ENCODE data around the gene SMIM13. TPM values are rescaled to one million over a fixed set of nuclear protein-coding genes. Genes with fewer than 3 reads are reported as not detected.
"Not testable (repeated sequence)": the region's sequence is repeated elsewhere in the genome, so short reads cannot be mapped to it uniquely, and the experiment has no call there.

The SMIM13 gene
- total RNA-seq, 2 experiments from 2014 or later: 7.2 to 9.5 TPM

DNA sequence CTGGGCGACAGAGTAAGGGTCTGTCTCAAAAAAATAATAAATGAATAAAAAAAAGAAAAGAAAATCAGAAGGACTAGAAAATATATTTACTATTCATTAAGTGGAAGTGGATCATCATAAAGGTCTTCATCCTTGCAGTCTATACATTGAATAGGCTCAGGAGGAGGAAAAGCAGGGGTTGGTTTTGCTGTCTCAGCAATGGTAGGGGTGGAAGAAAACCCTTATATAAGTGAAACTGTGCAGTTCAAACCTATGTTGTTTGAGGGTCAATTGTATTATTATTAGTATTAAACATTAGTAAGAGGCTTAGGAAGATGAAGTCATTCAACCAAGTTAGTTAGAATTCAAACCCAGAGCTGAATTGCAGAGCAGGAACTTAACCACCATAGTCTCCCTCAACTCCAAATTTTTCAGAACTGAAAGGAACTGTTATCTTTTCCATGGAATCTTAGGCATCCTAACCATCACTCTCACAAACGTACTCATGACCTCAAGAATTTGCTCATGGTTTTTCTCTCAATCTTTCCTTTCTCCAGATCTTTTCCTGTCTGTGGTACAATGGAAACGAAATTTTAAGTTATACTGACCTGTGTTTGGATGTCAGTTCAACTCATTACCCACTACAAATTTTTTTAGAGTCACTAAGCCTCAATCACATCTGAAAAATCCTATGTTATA lies 7.7 kb upstream of the SMIM13 start:
- Mint-ChIP-seq H3K4me1 (ENCODE audit: low read depth) (no peaks in the 10 kb centered on the region), H3K27ac (no peak overlapping the region), H3K36me3 (no peaks in the 10 kb centered on the region), H3K9me3 (no peaks in the 10 kb centered on the region), H3K27me3 (peaks cover 7% of the 10 kb centered on the region), H3K4me3 (no peak overlapping the region)
- POLR2A ChIA-PET: no interaction called here
- DNase-seq: no peak
- CTCF ChIA-PET: interaction anchor here (0.5 to 0.6 kb wide), 2 partner anchors 10 to 13 kb away, joined by 3 read pairs; no protein-coding TSS in a partner anchor
- intact Hi-C loops (cut with micrococcal nuclease): no loop called here

DNA sequence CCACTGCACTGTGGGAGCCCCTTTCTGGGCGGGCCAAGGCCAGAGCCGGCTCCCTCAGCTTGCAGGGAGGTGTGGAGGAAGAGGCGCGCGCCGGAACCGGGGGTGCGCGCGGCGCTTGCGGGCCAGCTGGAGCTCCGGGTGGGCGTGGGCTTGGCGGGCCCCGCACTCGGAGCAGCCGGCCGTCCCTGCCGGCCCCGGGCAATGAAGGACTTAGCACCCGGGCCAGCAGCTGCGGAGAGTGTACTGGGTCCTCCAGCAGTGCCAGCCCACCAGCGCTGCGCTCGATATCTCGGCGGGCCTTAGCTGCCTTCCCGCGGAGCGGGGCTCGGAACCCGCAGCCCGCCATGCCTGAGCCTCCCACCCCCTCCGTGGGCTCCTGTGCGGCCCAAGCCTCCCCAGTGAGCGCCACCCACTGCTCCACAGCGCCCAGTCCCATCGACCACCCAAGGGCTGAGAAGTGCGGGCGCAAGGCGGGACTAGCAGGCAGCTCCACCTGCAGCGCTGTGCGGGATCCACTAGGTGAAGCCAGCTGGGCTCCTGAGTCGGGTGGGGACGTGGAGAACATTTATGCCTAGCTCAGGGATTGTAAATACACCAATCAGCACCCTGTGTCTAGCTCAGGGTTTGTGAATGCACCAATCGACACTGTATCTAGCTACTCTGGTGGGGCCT lies 6.4 kb upstream of the SMIM13 start:
- H3K9me3 Mint-ChIP-seq; H3K4me1 Mint-ChIP-seq (ENCODE audit: low read depth); intact Hi-C loops (cut with micrococcal nuclease); H3K27me3 Mint-ChIP-seq; POLR2A ChIA-PET; H3K4me3 Mint-ChIP-seq; H3K36me3 Mint-ChIP-seq; H3K27ac Mint-ChIP-seq; DNase-seq: not testable (repeated sequence)
- CTCF ChIA-PET: interaction anchor here (1.7 kb wide), 1 partner anchor 17 kb away, joined by 6 read pairs; no protein-coding TSS in a partner anchor

- peaks cover 7% of the 10 kb centered on the region for H3K4me1 Mint-ChIP-seq (ENCODE audit: low read depth)
- intact Hi-C loops (cut with micrococcal nuclease): loop anchor here (5.0 kb wide), 5 partner anchors 188 to 562 kb away; partner anchors contain the start of gene TMEM14B
- CTCF ChIA-PET: no interaction called here
- no peak overlapping the region for H3K4me3 Mint-ChIP-seq
- no peak for DNase-seq
- H3K27me3 Mint-ChIP-seq: peaks cover 2% of the 10 kb centered on the region
- peaks cover 2% of the 10 kb centered on the region for H3K36me3 Mint-ChIP-seq
- H3K9me3 Mint-ChIP-seq: no peaks in the 10 kb centered on the region
- no peak overlapping the region for H3K27ac Mint-ChIP-seq
- POLR2A ChIA-PET: no interaction called here
These were observed 3.9 kb upstream of the SMIM13 start for GRCh38 chr6:11089695-11090094.

DNA sequence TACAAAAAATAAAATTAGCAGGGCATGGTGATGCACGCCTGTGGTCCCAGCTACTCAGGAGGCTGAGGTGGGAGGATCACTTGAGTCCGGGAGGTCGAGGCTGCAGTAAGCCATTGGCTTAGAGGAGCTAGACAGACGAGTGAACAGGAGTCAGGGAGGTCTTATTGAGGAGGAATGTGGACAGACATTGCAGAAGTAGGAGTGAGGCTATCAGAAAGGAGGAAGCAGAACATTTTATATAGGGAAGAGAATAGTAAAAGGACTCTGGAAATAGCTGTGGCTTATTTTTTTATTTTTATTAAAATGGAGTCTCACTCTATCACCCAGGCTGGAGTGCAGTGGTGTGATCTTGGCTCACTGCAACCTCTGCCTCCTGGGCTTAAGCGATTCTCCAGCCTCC lies 2.5 kb upstream of the SMIM13 start:
- H3K27ac Mint-ChIP-seq, H3K4me3 Mint-ChIP-seq, H3K36me3 Mint-ChIP-seq, H3K27me3 Mint-ChIP-seq, POLR2A ChIA-PET, DNase-seq, H3K9me3 Mint-ChIP-seq: not testable (repeated sequence)
- intact Hi-C loops (cut with micrococcal nuclease): loop anchor here (5.0 kb wide), 5 partner anchors 186 to 564 kb away; partner anchors contain the start of gene TMEM14B
- CTCF ChIA-PET: interaction anchor here (1.2 to 2.6 kb wide), 3 partner anchors 8 to 405 kb away, joined by 3 to 9 read pairs (median 4); no protein-coding TSS in a partner anchor
- H3K4me1 Mint-ChIP-seq (ENCODE audit: low read depth): peaks cover 20% of the 10 kb centered on the region

DNA sequence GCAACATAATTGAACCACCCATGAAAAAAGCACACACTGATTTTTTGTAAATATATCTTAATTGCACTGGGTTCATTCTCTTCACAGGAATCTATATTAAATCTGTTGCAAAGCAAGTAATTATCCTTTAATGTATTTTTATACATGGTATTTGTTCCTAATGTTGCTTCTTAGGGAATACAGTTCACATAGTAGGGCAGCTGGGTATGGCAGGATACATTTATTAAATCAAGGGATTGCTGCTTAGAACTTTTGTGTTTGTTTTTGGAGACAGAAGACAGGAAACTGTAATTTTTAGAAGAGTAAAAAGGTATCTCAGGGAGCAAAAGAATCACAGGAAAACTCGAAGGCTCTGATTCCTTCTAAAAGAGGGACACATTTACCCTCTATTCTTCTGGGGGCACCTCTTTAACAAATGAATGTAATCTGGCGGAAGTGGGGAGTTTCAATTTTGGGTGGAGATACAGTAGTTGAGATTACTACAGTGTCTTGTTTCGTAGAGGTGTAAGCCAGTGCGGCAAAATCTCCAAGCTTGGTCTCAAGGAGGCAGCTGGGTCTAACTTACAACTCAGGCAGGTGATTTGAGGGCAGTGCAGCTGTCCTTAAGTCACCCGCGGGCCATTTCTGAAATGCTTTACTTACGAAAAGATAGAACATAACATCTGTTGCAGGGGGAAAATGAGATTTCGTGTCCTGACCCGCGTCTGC lies 812 bp upstream of the SMIM13 start:
- DNase-seq: no peak
- peaks cover 5% of the 10 kb centered on the region for H3K36me3 Mint-ChIP-seq
- H3K27me3 Mint-ChIP-seq: no peaks in the 10 kb centered on the region
- ChIA-PET CTCF (interaction anchor here (0.6 to 2.6 kb wide), 8 partner anchors 24 to 404 kb away, joined by 3 to 9 read pairs (median 4); partner anchors contain the start of gene TMEM14B), POLR2A (interaction anchor here (0.7 to 1.1 kb wide), 3 partner anchors 185 to 370 kb away, joined by 3 read pairs; partner anchors contain the start of gene TMEM14C)
- intact Hi-C loops (cut with micrococcal nuclease): loop anchor here (1.0 to 5.0 kb wide), 13 partner anchors 23 to 566 kb away; partner anchors contain the start of genes C6orf52, MAK, NEDD9 and PAK1IP1
- H3K4me1 Mint-ChIP-seq (ENCODE audit: low read depth): peaks cover 24% of the 10 kb centered on the region
- peak overlapping the region; percentile 96 for H3K4me3 Mint-ChIP-seq
- no peaks in the 10 kb centered on the region for H3K9me3 Mint-ChIP-seq
- peak overlapping the region; percentile 96 for H3K27ac Mint-ChIP-seq

DNA sequence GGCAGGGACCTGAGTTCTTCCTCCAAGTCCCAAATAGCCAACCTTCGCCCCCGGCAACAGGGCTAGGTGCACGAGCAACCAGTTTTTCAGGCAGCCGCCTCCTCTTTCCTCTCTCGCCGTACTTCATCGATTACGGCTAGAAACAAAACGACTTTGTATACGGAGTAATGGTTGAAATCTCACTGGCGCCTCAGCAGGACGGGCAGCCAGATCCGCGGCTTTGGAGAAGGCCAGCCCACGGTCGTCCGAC lies 333 bp upstream of the SMIM13 start:
- intact Hi-C loops (cut with micrococcal nuclease): loop anchor here (1.0 to 5.0 kb wide), 13 partner anchors 23 to 566 kb away; partner anchors contain the start of genes C6orf52, MAK, NEDD9 and PAK1IP1
- Mint-ChIP-seq H3K4me1 (ENCODE audit: low read depth) (peaks cover 27% of the 10 kb centered on the region), H3K27me3 (no peaks in the 10 kb centered on the region), H3K36me3 (peaks cover 5% of the 10 kb centered on the region), H3K9me3 (no peaks in the 10 kb centered on the region), H3K27ac (peak overlapping the region; percentile 96), H3K4me3 (peak overlapping the region; percentile 96)
- ChIA-PET POLR2A (interaction anchor here (0.7 to 1.1 kb wide), 3 partner anchors 184 to 371 kb away, joined by 3 read pairs; partner anchors contain the start of gene TMEM14C), CTCF (interaction anchor here (0.6 to 1.4 kb wide), 7 partner anchors 24 to 403 kb away, joined by 3 to 4 read pairs (median 4); partner anchors contain the start of gene TMEM14B)
- DNase-seq: no peak

DNA sequence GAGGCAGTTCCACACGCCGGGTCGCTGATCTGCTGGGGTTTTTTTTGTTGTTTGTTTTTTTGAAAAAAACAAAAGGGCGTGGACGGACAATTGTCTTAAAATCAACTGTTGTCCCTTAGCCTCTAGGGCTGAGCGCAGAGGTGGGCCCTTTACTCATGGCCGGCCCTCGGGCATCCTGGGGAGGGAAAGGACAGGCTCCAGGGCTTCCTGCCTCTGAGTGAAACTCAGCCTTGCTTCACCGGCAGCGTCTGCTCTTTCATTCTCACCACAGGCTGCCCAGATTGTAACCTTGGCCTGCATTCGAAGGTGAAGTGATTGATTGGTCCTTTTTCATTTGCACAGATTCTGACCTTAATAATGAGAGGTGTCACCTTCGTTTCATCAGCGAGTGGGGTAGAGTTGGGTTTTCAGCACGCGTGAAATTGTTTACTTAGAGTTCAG lies 797 bp downstream of the SMIM13 start:
- ChIA-PET CTCF (no interaction called here), POLR2A (no interaction called here)

GRCh38 chr6:11094941-11095340 lies 1.3 kb downstream of the SMIM13 start:
- H3K27ac Mint-ChIP-seq: peak overlapping the region; percentile 98
- peaks cover 13% of the 10 kb centered on the region for H3K36me3 Mint-ChIP-seq
- CTCF ChIA-PET: interaction anchor here (1.6 kb wide), 1 partner anchor 401 kb away, joined by 6 read pairs; no protein-coding TSS in a partner anchor
- no peaks in the 10 kb centered on the region for H3K9me3 Mint-ChIP-seq
- intact Hi-C loops (cut with micrococcal nuclease): loop anchor here (5.0 kb wide), 5 partner anchors 182 to 568 kb away; partner anchors contain the start of gene TMEM14B
- POLR2A ChIA-PET: no interaction called here
- H3K4me3 Mint-ChIP-seq: peak overlapping the region; percentile 97
- H3K27me3 Mint-ChIP-seq: no peaks in the 10 kb centered on the region
- no peak for DNase-seq
- peaks cover 27% of the 10 kb centered on the region for H3K4me1 Mint-ChIP-seq (ENCODE audit: low read depth)

More for the DNA sequence above, 797 bp downstream of the SMIM13 start:
- Mint-ChIP-seq H3K27ac (peak overlapping the region; percentile 98), H3K9me3 (no peaks in the 10 kb centered on the region), H3K4me1 (ENCODE audit: low read depth) (peaks cover 27% of the 10 kb centered on the region), H3K27me3 (no peaks in the 10 kb centered on the region), H3K4me3 (peak overlapping the region; percentile 97), H3K36me3 (peaks cover 8% of the 10 kb centered on the region)
- DNase-seq: peak; percentile 70
- intact Hi-C loops (cut with micrococcal nuclease): loop anchor here (5.0 kb wide), 5 partner anchors 183 to 567 kb away; partner anchors contain the start of gene TMEM14B

DNA sequence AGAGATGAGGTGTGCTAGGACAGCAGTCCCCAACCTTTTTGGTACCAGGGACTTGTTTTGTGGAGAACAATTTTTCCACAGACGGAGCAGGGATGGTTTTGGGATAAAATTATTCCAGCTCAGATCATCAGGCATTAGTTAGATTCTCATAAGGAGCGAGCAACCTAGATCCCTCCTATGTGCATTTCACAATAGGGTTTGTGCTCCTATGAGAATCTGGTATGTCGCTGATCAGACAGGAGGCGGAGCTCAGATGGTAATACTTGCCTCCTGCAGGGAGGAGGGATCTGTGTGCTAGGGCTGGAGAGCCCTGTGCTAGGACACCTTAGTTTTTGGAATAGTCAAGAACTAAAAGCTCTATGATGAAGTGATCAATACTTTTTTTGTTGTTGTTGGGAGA lies 2.5 kb downstream of the SMIM13 start:
- Mint-ChIP-seq H3K4me3 (peak overlapping the region; percentile 9), H3K4me1 (ENCODE audit: low read depth) (peaks cover 31% of the 10 kb centered on the region), H3K9me3 (peaks cover 3% of the 10 kb centered on the region), H3K27me3 (no peaks in the 10 kb centered on the region), H3K27ac (peak overlapping the region; percentile 35), H3K36me3 (peaks cover 16% of the 10 kb centered on the region)
- ChIA-PET CTCF (interaction anchor here (1.0 to 1.6 kb wide), 3 partner anchors 26 to 480 kb away, joined by 6 to 7 read pairs (median 7); no protein-coding TSS in a partner anchor), POLR2A (interaction anchor here (0.8 kb wide), 1 partner anchor 257 kb away, joined by 3 read pairs; the partner anchor contains the start of gene MAK)
- peak; percentile 33 for DNase-seq
- intact Hi-C loops (cut with micrococcal nuclease): no loop called here

GRCh38 chr6:11097476-11097875 lies 3.8 kb downstream of the SMIM13 start:
- Mint-ChIP-seq H3K36me3 (peaks cover 16% of the 10 kb centered on the region), H3K27ac (no peak overlapping the region), H3K4me3 (no peak overlapping the region), H3K9me3 (peaks cover 3% of the 10 kb centered on the region), H3K27me3 (no peaks in the 10 kb centered on the region), H3K4me1 (ENCODE audit: low read depth) (peaks cover 31% of the 10 kb centered on the region)
- CTCF ChIA-PET: interaction anchor here (1.0 kb wide), 1 partner anchor 399 kb away, joined by 3 read pairs; no protein-coding TSS in a partner anchor
- DNase-seq: no peak
- intact Hi-C loops (cut with micrococcal nuclease): no loop called here
- POLR2A ChIA-PET: interaction anchor here (0.6 kb wide), 1 partner anchor 508 kb away, joined by 3 read pairs; no protein-coding TSS in a partner anchor

- H3K4me1 Mint-ChIP-seq (ENCODE audit: low read depth): peaks cover 29% of the 10 kb centered on the region
- H3K36me3 Mint-ChIP-seq: peaks cover 20% of the 10 kb centered on the region
- ChIA-PET CTCF (interaction anchor here (1.3 kb wide), 1 partner anchor 398 kb away, joined by 6 read pairs; no protein-coding TSS in a partner anchor), POLR2A (interaction anchor here (0.6 kb wide), 1 partner anchor 508 kb away, joined by 3 read pairs; no protein-coding TSS in a partner anchor)
- no peak overlapping the region for H3K4me3 Mint-ChIP-seq
- H3K27ac Mint-ChIP-seq: no peak overlapping the region
- no peaks in the 10 kb centered on the region for H3K27me3 Mint-ChIP-seq
- peaks cover 3% of the 10 kb centered on the region for H3K9me3 Mint-ChIP-seq
- intact Hi-C loops (cut with micrococcal nuclease): no loop called here
- DNase-seq: no peak
These were observed 4.4 kb downstream of the SMIM13 start for GRCh38 chr6:11098004-11098403.
